ENCODE measurements around the gene INHBE. TPM values are rescaled to one million over a fixed set of nuclear protein-coding genes. Genes with fewer than 3 reads are reported as not detected.

The INHBE gene
- total and polyA plus RNA-seq, 7 donors = 0.18 to 6.8 (median 0.57) TPM

GRCh38 chr12:57431654-57432188 is 23.4 kb upstream of the INHBE start:
- ATAC-seq (no peak), DNase-seq (no peak)
- TF ChIP-seq, protein P1, sequence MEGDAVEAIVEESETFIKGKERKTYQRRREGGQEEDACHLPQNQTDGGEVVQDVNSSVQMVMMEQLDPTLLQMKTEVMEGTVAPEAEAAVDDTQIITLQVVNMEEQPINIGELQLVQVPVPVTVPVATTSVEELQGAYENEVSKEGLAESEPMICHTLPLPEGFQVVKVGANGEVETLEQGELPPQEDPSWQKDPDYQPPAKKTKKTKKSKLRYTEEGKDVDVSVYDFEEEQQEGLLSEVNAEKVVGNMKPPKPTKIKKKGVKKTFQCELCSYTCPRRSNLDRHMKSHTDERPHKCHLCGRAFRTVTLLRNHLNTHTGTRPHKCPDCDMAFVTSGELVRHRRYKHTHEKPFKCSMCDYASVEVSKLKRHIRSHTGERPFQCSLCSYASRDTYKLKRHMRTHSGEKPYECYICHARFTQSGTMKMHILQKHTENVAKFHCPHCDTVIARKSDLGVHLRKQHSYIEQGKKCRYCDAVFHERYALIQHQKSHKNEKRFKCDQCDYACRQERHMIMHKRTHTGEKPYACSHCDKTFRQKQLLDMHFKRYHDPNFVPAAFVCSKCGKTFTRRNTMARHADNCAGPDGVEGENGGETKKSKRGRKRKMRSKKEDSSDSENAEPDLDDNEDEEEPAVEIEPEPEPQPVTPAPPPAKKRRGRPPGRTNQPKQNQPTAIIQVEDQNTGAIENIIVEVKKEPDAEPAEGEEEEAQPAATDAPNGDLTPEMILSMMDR (IDR thresholded peaks at IDR 0.05) = no peak
- 93 to 94% (median 93%) methylated on average over 11 of the region's 11 CpGs for WGBS, 3 donors
- Histone ChIP-seq H3K36me3 (ENCODE audit: insufficient read depth in 1 of 2, low read depth in 1 of 2) (no peaks in the 10 kb centered on the region), H3K4me1 (peaks cover 6% of the 10 kb centered on the region), H3K4me3 (peak overlapping the region; percentile 79), H3K27me3 (ENCODE audit: insufficient read depth in 3 of 3, low read length in 2 of 3) (no peaks in the 10 kb centered on the region), H3K27ac (peak overlapping the region; percentile 95), H3K9me3 (no peaks in the 10 kb centered on the region)
- intact Hi-C loops (cut with DNase I) = no loop called here

- WGBS, 3 donors = 80 to 93% (median 82%) methylated on average over 3 of the region's 3 CpGs
Measured at GRCh38 chr12:57433370-57433769, 21.7 kb upstream of the INHBE start.

DNA sequence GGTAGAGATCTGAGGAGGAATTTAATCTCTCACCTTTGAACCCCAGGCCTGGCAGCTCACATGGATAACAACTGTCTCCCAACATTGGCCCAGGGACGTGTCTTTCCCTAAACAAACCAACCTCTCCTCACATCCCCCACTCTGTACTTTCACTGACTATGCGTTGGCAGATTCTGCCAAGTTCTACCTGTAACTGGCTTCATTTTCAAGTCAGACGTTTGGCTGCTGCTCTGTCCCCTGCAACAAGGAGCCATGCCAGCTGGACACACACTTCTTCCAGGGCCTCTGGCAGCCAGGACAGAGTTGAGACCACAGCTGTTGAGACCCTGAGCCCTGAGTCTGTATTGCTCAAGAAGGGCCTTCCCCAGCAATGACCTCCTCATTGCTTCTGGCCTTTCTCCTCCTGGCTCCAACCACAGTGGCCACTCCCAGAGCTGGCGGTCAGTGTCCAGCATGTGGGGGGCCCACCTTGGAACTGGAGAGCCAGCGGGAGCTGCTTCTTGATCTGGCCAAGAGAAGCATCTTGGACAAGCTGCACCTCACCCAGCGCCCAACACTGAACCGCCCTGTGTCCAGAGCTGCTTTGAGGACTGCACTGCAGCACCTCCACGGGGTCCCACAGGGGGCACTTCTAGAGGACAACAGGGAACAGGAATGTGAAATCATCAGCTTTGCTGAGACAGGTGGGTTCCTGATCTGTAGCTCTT is 20.4 kb upstream of the INHBE start, which contains the start of gene INHBC:
TSS of gene INHBC (plus strand) at position 268 of the 707 bp plus-strand sequence. CDS start at position 371, 103 bp downstream.
- no peak for DNase-seq
- no peaks in the 10 kb centered on the region for H3K9me3 ChIP-seq
- intact Hi-C loops (cut with DNase I) = no loop called here
- 57 to 71% (median 58%) methylated on average over 8 of the region's 8 CpGs for WGBS, 3 donors
- no peak within 1 kb of the TSS for H3K27ac ChIP-seq
- ATAC-seq = no peak
- H3K36me3 ChIP-seq (ENCODE audit: insufficient read depth in 1 of 2, low read depth in 1 of 2) = no peaks in the 10 kb centered on the region
- H3K4me1 ChIP-seq = no peaks in the 10 kb centered on the region
- H3K4me3 ChIP-seq = no peak within 1 kb of the TSS
- TF ChIP-seq, protein P1 (IDR thresholded peaks at IDR 0.05) = no peak
- no peaks in the 10 kb centered on the region for H3K27me3 ChIP-seq (ENCODE audit: insufficient read depth in 3 of 3, low read length in 2 of 3)

More at GRCh38 chr12:57433370-57433769, 21.7 kb upstream of the INHBE start:
- Histone ChIP-seq H3K9me3 (no peaks in the 10 kb centered on the region), H3K27me3 (ENCODE audit: insufficient read depth in 3 of 3, low read length in 2 of 3) (no peaks in the 10 kb centered on the region), H3K4me1 (peaks cover 6% of the 10 kb centered on the region), H3K36me3 (ENCODE audit: insufficient read depth in 1 of 2, low read depth in 1 of 2) (no peaks in the 10 kb centered on the region), H3K27ac (no peak overlapping the region), H3K4me3 (no peak overlapping the region)
- intact Hi-C loops (cut with DNase I) = no loop called here
- TF ChIP-seq, protein P1 (IDR thresholded peaks at IDR 0.05) = no peak
- ATAC-seq (no peak), DNase-seq (no peak)

- intact Hi-C loops (cut with DNase I) = no loop called here
- Histone ChIP-seq H3K27me3 (ENCODE audit: insufficient read depth in 3 of 3, low read length in 2 of 3) (no peaks in the 10 kb centered on the region), H3K4me1 (no peaks in the 10 kb centered on the region), H3K27ac (no peak overlapping the region), H3K36me3 (ENCODE audit: insufficient read depth in 1 of 2, low read depth in 1 of 2) (no peaks in the 10 kb centered on the region), H3K9me3 (no peaks in the 10 kb centered on the region), H3K4me3 (no peak overlapping the region)
- WGBS, 3 donors = 57 to 74% (median 72%) methylated on average over 4 of the region's 4 CpGs
- DNase-seq = no peak
- no peak for ATAC-seq
- TF ChIP-seq, protein P1 (IDR thresholded peaks at IDR 0.05) = no peak
Measured at GRCh38 chr12:57435293-57435692, 19.8 kb upstream of the INHBE start.
